Epidermal melanocyte (primary cell): ENCODE data around the gene USP34.
"Not testable (repeated sequence)": the region's sequence is repeated elsewhere in the genome, so short reads cannot be mapped to it uniquely, and the experiment has no call there.

Experiments
- DNase-seq: peaks from one replicate; pipeline ENCODE4 v3.0.0; 2011; ENCODE audit warnings: low spot score; ENCODE audit not compliant: insufficient read length

USP34 gene

DNA sequence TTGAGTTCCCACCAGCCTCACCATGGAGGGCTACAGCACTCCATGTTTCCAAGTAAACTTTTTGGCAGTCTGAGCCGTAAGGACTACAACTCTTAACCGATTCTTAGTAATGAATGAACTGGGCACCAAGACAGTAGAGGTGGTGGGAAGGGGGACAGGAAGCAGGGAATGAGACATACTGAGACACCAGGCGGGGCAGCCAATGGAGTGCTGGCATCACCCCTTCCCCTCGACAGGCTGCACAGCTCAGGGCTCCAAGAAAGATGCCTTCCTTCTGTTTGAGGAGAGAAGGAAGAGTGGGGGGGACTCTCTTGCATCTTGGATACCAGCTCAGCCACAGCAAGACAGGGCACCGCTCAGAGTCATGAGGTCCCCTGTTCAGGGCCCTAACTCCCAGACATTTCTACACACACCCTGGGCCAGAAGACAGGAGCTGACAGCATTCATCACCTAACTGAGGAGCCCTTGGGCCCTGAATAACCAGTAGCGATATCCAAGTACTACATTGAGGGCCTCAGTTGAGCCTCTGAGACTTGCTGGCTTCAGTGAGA lies 45.2 kb downstream of the USP34 start:
- no peak for DNase-seq

GRCh38 chr2:61423714-61424113 lies 47.2 kb downstream of the USP34 start:
- DNase-seq: no peak

GRCh38 chr2:61421611-61422010 lies 49.3 kb downstream of the USP34 start:
- no peak for DNase-seq

GRCh38 chr2:61420991-61421544 lies 49.8 kb downstream of the USP34 start:
- DNase-seq: no peak

GRCh38 chr2:61419570-61419969 lies 51.3 kb downstream of the USP34 start:
- DNase-seq: no peak

GRCh38 chr2:61419129-61419528 lies 51.8 kb downstream of the USP34 start:
- DNase-seq: no peak

DNA sequence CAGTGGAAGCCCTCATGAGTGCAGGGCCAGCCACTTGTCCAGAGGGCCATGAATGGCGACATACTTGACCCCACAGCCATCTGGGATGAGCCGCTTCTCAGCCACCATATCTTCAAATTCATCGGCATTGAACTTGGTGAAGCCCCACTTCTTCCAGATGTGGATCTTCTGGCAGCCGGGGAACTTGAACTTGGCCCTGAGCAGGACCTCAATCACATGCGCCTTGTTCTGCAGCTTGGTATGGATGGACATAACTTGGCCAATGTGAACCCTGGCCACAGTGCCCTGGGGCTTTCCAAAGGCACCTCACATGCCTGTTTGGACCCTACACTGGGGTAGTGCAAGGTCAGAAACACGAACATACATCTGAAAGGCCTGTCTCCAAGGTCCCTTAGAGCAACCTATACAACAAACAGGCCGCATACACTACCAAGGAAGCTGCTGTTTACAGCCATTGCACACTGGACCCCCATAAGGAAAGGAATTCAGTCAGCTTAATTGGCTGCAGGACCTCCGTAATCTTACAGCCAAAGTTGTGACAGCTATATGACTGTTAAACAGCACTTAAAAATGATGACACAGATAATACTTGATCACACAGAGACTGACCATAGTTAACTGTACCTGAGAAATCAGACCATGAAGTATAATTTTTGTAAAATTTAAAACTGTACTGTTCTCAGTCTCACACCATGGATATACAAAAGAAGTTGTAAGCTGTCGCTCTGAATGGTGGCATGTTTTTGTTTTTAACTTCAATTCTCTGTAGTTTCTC lies 53.8 kb downstream of the USP34 start:
- DNase-seq: no peak

DNA sequence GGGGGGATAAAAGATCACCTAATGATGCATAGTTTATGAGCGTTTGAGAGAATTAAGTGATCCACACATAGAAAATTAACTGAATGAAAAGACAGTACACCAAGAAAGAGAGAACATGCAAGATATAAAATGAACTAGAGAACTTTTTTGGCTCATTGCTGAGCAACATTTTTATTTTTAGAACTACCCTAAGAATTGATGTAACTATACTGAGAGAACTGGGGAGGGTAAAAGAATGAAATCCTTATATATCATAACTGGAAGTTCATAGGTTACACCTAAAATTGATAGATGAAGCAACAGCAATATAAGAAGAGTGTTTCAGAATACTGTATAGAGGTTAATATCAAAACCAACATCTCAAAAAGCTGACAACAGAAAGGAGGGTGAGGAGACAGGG lies 55.6 kb downstream of the USP34 start:
- no peak for DNase-seq

DNA sequence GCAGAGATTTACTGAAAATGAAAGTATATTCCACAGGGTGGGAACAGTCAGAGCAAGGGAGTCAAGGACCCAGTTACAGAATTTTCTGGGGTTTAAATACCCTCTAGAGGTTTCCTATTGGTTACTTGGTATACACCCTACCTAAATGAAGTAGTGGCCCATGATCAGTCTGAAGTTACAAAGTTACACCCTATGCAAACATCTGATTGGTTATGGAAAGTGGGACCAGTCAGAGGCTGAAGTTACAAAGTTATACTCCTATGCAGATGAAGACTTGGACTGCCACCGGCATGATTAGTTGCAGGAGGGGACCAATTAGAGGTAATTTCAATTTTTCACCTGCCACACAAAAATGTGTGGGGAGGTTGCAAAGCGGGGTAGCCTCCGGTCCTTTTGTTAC lies 56.2 kb downstream of the USP34 start:
- DNase-seq: no peak

GRCh38 chr2:61411109-61411508 lies 59.8 kb downstream of the USP34 start:
- no peak for DNase-seq

GRCh38 chr2:61410185-61410584 lies 60.7 kb downstream of the USP34 start:
- no peak for DNase-seq

DNA sequence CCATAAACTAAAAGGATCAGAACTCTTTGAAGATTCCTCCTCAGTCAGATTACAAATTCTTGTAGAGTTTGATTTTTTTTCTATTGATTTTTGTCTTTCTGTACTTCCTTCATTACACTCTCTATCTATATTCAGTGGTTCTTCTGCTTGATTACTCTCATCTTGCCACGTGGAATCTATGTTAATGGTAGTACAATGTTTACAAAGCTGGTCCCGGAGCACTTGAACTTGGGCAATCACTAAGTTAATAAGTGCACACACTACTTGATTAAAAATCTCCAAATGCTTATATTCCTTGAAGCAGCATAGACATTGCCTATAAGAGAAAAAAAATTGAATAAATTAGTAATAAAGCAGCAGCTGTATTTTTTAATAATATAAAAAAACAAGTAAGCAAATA lies 65.1 kb downstream of the USP34 start:
- DNase-seq: no peak

- no peak for DNase-seq
Measured at GRCh38 chr2:61404438-61404837, 66.4 kb downstream of the USP34 start.

GRCh38 chr2:61398413-61398812 lies 72.5 kb downstream of the USP34 start:
- DNase-seq: no peak

- no peak for DNase-seq
Measured at GRCh38 chr2:61396005-61396404, 74.9 kb downstream of the USP34 start.

DNA sequence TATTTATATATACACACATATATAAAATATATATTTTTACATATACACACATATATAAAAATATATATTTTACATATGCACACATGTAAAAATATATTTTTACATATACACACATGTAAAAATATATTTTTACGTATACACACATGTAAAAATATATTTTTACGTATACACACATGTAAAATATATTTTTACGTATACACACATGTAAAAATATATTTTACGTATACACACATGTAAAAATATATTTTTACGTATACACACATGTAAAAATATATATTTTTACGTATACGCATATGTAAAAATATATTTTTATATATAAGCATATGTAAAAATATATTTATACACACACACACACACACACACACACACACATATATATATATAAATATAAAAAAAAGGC lies 83.3 kb downstream of the USP34 start:
- not testable (repeated sequence) for DNase-seq

DNA sequence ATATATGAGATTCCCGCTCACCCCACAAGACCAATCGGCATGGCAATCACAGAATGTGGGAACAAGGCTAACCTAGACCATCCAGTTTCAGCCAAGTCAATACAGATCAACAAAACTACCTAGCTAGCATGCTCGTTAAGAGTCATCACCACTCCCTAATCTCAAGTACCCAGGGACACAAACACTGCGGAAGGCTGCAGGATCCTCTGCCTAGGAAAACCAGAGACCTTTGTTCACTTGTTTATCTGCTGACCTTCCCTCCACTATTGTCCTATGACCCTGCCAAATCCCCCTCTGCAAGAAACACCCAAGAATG lies 90.0 kb downstream of the USP34 start:
- DNase-seq: not testable (repeated sequence)

DNA sequence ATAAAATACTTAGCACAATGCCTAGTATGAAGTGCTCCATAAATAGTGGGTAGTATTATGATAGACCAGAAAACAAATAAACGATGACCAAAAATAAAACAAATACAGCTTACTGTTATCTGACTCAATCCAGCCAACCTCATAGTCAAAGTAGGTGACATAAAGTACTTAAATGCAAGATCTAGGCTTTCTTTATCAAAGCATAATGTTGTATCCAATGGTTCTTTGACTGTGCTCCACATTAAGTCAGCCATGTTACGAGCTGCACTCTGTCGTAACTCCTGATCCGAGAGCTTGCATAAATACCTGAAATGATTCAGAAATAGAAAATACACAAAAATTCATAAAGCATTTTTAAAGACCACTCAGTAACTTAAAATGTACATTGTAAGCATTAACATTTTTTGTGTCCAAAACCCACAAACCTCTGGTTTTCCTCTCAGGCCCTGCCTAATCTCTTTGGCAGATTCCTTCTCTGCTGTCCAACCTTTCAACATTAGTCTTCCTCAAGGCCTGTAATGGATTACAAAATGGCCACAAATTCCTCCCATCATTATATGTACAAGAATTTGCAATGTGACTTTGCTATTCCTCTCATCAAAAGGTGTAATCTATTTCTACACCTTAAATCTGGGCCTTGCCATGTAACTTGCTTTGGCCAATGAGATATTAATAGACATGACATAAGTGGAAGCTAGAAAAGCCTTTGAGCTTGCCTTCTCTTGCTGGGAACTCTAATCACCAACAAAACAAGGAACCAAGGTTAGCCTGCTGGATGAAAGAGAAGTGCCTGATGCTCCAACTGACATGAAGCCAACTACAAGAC lies 90.6 kb downstream of the USP34 start:
- DNase-seq: no peak

DNA sequence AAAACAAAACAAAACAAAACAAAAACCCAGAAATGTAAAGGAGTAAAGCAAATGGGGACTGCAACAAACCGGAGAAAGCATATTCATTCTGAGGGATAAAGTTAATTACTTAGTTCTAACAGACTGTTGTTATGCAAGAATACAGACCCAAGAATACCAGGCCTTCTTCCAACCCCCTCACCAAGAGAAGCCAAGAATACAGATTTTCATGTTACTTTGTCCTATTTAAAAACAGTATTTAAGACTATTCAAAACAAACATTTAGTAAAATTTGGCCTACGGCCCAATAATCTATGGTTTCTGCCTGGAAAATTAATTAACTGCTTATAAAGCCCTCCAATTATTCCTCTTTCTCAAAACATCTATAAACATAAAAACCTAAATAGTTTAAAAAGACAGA lies 91.4 kb downstream of the USP34 start:
- DNase-seq: no peak

DNA sequence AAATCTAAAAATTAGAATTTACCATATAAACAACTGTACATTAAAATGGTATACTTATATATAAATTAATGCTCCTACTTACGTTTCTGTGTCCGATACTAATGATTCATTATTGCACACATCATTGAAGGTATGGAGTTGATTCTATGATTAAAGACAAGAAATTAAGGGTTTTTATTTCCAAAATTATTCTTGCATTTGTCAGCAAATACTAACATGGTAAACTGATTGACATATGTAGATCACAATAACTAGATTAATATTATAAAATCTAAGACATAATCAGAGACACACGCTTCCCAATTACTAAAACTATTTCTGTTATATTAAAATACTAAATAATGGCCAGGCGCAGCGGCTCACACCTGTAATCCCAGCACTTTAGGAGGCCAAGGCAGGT lies 92.6 kb downstream of the USP34 start:
- DNase-seq: no peak

DNA sequence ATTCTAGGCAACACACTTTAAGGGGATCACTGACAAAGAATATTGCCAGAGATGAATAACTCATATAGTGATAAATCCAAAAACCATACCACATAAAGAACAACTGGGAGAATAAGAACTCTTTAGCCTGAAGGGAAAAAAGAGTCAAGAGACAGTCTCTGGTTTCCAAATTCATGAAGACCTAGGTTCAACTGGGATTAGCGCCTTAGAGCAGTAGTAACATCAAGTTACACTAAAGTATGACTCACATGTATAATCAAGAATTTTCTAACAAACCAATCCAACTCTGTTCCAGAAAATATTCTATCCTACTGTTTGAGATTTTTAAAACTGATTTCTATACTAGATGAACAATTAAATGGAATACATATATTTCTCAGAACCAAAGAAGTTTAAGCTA lies 93.8 kb downstream of the USP34 start:
- DNase-seq: no peak

- no peak for DNase-seq
Measured at GRCh38 chr2:61376211-61376610, 94.7 kb downstream of the USP34 start.
